GM21737 (cell line): ENCODE results near the gene NRBF2.
"Not testable (repeated sequence)": the region's sequence is repeated elsewhere in the genome, so short reads cannot be mapped to it uniquely, and the experiment has no call there.

Experiments used
- ATAC-seq: cut with Tn5 transposase; IDR thresholded peaks from one replicate; pipeline ENCODE4 v1.9.1; 2021; ENCODE audit warnings: mild to moderate bottlenecking, moderate library complexity; ENCODE audit not compliant: unreplicated experiment

The NRBF2 gene

DNA sequence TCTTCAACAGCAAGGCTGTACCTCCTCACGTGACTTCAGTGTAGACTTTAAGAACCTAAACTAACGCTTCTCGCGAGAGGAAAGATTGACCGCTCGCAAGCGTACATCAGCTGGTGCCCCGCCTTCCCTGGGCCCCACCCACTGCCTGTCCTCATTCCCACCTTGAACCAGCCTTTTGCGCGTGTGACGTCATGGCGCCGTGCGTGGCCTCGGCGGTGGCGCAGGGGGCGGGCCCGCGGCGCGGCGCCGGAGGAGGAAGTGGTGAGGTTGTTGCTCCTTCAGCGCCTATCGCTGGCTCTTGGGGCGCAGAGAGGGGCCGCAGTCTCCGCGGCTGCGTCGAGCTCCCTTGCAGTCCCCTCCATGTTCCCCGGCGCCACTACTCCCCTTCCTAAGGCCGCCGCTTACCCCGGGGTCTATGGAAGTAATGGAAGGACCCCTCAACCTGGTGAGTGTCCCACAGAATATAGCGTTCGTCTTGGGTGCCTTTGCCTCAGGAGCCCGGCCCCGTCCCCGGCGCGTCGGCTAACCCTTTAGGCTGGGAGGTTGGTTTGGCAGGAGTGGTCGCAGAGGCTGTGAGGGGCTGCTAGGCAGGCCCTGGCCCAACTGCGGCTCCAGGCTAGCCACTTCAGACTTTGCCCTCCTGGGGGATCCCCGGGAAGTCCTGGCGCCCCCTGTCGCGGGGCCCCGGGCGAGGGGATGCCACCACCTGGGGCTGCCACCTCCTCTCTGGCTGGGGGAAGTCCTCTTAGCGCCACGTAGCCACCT is at the start of gene NRBF2:
TSS of gene NRBF2 (plus strand) at position 273 of the 765 bp plus-strand sequence. CDS start at position 416, 143 bp downstream.
- peak; percentile 97 for ATAC-seq

DNA sequence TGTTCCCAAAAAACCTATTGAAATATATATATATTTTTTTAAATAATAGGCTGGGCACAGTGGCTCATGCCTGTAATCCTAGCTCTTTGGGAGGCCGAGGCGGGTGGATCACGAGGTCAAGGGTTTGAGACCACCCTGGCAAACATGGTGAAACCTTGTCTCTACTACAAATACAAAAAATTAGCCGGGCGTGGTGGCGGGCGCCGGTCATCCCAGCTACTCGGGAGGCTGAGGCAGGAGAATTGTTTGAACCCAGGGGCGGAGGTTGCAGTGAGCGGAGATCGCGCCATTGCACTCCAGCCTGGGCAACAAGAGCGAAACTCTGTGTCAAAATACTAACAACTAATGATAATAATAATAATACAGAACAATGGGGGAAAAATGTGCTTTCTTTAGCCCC is 49.7 kb upstream of the NRBF2 start:
- not testable (repeated sequence) for ATAC-seq

DNA sequence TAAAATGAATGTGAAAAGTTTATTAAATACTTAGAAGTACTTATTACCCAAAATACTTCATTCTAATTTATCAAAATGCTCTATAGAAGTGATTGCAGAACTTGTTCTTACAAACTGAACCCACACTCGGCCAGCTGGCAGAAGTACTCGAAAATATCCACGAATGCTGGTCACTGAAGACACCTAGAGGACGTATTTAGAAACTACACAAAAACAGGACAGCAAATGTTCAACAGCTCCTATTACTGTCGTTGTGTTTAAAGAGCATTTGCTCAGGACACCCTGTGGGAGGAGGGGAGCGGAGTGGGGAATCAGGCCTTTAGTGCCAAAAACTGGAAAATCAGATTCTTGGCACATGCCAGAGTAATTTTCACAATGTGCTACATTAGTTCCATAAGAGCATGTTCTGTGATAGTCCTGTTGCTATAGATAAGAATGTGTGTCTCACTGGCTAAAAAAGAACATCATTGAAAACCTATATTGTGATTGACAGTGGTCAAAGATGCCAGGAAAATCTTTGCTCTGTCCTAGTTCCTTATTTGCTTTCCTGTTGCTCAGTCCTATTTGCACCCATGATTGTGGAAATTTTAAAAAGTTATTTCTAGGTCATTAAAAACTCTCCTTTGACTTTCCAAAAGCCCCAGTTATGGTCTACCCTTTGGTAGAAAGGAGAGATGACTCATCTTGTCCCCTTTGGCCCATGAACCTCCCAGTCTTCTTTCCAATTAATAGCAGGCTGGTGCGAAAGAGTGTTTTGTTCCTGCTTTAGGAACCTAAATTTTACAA is 49.0 kb upstream of the NRBF2 start:
- ATAC-seq = peak; percentile 64

DNA sequence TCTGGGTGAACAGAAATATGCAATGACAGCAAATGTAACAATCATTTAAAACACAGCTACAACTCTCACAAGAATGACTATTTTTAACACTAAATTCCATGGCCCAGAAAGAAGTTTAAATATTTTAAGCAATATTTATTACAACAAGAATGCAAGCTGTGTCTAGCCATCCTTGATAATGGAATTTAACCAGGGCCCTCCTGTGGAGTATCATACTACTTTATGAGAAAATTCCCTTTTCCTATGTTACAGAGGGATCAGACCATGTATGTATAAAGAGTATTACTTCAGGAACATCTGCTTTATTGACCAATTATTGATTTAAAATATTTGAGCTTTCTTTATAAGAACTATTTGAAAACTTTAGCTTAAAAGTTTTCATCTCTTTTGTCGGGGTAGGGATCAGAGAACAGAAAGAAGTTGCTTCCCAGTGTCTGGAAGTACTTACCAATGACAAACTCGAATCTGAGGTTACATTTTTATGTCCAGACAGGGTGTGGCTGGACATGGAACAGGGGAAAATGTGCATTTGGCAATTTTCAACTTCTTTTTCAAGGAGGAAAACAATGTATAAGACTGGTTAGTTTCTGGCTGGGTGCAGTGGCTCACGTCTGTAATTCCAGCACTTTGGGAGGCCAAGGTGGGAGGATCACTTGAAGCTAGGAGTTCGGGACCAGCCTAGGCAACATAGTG is 48.3 kb upstream of the NRBF2 start:
- ATAC-seq = no peak

DNA sequence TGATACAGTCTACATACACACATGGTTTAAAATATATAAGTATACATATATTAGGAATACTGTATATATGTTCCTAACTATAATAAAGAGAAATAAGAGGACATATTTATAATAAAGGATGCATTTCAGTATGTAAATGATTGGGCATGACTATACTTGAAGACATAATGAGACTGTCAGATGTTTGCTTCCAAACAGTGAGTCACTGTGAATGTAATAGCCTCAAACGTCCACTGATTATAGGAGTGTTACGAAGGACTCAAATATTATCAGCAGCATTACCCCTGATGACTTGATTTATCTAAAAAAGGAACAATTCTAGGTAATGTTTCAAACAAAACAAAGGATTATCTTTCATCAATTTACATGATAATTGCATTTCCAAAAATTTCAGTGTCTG is 39.9 kb upstream of the NRBF2 start:
- ATAC-seq = no peak

DNA sequence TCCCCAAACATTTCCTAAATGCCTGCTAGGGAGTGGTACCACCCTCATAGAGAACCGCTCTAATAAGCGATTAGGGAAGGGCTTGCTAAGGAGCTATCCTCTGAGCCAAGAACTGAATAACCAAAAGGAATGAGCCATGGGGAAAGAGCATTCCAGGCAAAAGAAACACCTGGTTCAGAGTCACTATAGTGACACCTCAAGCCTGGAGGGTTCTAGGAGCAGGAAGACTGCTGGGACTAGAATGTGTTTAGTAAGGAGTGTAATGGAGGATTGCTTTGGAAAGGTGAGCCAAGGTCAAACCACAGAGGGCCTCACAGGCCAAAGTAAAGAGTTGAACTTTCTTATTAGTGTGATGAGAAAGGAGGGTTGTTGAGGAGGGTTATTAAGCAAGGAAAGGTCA is 38.7 kb upstream of the NRBF2 start:
- no peak for ATAC-seq

DNA sequence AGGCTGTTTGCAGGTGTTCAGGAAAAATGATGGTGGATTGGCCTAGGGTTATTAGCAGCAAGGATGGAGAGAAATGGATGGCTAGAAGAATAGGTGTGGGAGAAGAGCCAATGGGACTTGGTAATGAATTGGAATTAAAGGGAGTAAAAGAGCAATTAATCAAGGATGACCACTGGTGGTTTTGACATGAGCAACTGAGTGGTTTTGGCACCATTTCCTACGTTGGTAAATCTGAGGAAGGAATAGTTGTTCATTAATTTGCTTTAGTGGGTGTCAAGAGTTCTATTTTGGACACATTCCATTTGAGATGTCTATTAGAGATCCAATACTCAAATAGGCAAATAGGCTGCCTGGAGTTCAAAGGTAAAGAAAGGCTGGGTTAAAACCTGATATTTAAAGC is 38.2 kb upstream of the NRBF2 start:
- no peak for ATAC-seq

DNA sequence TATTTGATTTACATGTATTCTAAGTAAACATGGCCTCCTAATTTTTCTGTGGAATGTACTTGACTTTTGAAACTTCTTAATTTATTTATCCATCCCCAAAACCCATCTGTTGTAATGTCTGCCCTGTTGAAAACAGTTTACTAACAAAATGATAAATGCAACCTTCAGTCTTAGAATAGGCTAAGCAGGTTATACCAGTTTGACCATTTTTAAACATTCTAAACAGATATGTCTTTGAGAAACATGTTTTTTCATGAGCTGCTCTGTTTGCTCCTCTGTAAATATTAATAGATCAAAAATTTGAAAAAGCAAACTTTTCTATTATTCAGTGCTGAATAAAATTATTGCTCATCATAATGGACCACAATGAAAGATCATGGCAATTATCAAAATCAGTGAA is 33.4 kb upstream of the NRBF2 start:
- no peak for ATAC-seq

DNA sequence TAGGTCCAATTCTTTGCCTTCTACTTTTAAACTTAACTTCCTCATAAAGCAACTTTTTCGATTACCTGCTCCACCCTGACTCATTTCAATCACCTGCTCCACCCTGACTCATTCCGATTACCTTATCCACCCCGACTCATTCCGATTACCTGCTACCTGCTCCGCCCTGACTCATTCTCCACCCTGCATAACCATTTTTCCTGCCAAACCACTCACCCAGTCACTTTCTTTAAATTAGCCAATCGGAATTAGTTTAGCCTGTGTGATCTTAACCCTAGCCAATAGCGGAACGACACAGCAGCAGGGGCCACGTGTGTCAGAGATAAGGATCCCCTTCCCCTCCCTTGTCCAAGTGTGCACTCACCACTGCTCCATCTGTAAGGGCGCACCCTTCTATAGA is 32.0 kb upstream of the NRBF2 start:
- not testable (repeated sequence) for ATAC-seq

DNA sequence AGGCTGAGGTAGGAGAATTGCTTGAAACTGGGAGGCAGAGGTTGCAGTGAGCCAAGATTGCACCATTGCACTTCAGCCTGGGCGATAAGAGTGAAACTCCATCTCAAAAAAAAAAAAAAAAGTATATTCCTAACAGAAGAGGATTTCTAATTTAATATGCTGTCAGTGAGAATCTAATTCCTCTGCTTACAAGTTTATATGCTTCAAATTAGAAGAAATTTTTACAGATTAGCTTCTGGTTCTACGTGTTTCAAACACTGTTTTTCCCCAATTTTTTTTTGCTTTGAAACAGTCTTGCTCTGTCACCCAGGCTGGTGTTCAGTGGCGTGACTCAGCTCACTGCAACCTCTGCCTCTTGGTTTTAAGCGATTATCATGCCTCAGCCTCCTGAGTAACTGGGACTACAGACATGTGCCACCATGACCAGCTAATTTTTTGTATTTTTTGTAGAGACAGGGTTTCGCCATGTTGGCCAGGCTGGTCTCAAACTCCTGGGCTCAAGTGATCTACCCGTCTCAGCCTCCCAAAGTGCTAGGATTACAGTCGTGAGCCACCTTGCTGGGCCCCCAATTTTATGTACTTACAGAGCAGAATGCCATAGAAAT is 30.7 kb upstream of the NRBF2 start:
- not testable (repeated sequence) for ATAC-seq

DNA sequence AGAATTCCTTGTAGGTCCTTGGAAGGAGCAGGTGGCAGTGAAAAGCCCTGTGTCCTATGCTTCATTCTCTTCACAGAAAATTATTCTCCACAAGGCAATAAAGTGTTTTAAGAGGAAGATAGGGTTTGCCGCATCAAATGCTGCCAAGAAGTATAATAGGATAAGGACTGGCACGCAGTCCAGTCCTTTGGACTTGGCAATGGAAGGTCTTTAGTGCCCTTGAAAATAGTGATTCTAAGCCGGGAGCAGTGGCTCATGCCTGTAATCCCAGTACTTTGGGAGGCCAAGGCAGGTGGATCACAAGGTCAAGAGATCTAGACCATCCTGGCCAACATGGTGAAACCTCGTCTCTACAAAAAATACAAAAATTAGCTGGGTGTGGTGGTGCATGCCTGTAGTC is 29.9 kb upstream of the NRBF2 start:
- ATAC-seq = not testable (repeated sequence)

DNA sequence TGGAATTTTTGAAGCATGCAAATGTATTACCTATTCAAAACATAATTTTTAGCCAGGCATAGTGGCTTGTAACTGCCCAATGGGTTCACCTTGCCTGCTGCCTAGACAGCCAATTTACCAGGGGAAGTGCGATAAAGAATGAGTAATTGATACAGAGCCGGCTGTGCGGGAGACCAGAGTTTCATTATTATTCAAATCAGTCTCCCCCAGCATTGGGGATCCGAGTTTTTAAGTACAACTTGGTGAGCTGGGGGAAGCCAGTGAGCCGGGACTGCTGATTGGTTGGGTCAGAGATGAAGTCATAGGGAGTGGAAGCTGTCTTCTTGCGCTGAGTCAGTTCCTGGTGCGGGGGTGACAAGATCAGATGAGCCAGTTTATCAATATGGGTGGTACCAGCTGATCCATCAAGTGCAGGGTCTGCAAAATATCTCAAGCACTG is 29.1 kb upstream of the NRBF2 start:
- no peak for ATAC-seq

DNA sequence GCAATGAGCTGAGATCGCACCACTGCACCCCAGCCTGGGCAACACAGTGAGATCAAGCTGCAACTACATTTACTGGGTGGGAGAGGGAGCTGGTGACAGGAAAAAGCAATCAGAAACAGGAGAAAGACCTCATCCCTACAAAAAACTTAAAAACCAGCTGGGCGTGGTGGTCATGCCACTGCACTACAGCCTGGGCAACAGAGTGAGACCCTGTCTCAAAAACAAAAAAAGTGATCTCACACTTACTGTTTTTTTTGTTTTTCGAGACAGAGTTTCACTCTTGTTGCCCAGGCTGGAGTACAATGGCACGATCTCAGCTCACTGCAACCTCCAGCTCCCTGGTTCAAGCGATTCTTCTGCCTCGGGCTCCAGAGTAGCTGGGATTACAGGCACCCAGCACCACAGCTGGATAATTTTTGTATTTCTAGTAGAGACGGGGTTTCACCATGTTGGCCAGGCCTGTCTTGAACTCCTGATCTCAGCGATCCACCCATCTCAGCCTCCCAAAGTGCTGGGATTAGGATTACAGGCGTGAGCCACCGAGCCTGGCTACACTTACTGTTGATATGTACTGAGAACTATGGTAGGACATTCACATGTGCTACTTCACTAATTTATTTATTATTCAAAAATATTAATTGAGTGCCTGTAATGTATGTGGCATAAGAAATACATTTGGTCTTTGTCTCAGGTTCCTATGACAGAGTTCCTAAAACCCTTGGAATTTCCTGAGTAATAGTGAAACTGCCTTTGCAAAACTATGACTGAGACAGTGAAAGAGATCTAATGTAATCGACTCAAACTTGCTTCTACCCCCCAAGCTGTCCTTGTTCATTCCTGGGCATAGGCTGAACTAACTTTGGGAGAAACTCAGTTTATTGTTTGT is 27.7 kb upstream of the NRBF2 start:
- ATAC-seq = no peak

DNA sequence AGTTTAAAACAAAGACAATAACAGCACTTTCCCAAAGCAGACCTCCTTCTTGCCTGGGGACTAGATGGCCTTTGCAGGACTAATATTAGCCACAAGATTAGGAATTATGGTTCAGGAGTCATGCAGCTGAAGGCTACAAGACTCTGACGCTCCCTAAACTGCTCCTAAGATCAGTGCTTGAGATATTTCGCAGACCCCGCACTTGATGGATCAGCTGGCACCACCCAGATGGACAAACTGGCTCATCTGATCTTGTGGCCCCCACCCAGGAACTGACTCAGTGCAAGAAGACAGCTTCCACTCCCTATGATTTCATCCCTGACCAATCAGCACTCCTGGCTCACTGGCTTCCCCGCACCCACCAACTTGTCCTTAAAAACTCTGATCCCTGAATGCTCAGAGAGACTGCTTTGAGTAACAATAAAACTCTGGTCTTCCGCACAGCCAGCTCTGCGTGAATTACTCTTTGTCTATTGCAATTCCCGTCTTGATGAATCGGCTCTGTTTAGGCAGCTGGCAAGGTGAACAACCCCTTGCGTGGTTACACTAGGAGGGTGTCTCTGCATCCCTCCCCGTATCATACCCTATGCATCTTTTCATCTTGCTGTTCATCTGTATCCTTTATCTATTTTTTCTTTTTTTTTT is 26.9 kb upstream of the NRBF2 start:
- no peak for ATAC-seq

DNA sequence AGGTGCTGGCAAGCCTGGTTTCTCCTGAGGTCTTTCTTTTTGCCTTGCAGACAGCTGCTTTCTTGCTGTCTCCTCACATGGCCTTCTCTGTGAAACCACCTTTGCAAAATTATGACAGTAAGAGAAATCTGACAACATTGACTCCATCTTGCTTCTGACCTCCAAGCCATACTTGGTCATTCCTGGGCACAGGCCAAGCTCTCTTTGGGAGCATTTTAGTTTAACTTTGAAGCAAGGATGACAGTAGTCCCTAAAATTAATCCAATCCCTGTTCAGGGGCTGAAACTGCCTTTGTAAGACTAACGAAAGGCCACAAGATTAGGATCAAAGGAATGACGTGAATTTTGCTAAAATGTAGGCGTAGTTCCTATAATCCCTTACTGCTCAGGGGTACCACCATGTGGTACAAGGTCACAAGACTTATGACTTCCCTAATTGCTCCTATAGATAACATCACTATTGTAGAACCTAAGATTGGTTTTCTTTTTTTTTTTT is 25.1 kb upstream of the NRBF2 start:
- ATAC-seq = no peak

DNA sequence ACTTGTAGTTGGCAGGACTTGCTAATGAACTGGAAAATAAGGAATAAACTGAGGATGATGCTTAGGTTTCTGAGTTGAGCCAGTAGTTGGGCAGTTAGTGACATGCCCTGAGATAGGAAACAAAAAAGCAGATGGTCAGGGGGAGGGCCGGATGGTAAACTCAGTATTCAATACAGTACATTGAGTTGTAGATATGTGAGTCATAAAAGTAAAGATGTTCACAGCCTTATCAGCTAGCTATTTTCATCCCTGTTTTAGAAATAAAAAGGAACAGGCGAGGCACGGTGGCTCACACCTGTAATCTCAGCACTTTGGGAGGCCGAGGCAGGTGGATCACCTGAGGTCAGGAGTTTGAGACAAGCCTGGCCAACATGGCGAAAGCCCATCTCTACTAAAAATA is 22.2 kb upstream of the NRBF2 start:
- ATAC-seq = no peak

DNA sequence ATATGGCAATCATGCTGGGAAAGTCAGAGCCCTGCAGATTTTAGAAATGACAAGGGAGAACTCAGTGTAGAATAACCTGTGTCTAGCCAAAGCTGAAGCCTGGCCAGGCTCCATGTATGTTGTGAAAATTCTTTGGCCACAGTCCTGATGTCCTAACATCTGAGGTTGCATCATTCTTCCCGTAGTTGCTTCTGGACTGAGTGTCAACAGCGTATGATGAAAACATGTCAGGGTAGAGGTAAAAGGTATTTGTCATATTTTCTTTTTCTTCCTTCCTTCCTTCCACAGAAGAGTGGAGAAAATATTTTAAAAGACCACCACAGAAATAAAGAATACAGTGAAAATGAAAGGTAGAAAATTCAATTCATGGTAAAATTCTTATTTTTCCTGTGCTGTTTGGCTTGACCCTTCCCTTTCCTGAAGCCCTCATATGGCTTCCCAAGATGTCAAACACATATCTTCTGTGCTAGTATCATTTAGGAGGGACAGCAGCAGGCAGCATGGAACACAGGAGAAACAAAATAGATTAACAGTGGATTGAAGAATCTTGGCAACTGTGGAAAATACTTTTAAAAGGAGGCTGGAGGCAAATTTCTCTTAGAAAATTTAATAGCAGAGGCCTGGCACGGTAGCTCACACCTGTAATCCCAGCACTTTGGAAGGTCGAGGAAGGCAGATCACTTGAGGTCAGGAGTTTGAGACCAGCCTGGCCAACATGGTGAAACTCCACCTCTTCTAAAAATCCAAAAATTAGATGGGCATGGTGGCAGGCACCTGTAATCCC is 18.9 kb upstream of the NRBF2 start:
- ATAC-seq = no peak

DNA sequence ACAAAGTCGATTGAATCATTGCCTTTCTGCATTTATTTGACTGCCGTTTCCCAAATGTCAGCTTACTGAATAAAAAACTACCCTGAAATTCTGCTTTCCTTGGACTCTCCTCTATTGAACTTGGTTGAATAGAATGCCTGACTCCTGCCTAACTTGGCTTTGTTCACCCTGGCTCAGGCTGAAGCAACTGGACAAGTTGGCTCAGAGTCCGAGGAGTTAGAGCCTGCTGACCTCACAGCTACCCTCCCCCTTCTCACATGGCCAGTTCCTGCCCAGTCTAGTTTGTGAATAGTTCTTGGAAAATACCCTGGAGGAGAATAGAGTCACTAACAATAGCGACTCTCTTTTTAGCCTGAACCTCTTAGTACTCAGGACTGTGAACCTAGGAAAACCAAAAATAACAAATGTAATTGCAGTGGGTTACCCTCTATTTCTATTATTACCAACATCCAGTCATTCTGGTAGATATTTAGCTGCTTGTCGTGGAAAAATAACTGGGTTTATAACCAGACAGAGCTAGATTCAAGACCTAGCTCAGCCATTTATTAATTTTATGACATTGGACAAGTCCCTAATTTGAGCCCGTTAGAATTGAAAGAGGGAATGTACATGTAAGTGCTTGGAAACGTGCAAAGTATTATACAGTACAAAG is 17.3 kb upstream of the NRBF2 start:
- ATAC-seq = no peak
